ENCODE results near the gene FADS1. TPM values are rescaled to one million over a fixed set of nuclear protein-coding genes. Genes with fewer than 3 reads are reported as not detected.

Gene FADS1
- total RNA-seq, 4 donors from 2014 or later = 16.4 to 69.6 (median 46.6) TPM

DNA sequence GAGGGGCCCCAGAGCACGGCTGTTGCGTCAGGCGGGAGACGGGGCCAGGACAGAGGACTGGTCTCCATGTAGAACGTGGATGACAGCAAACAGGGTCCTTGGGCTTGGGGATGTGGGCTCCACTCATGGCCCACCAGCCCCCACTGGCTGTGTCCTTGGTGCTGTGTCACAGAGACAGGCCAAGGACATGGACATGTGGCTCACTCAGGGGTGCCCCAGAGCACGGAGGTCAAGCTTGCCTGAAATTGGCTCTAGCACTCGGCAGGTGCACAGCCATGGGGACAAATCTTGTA is 25.7 kb upstream of the FADS1 start:
- no peak for DNase-seq (ENCODE audit: low spot score in 2 of 2)
- Histone ChIP-seq H3K27ac (peak overlapping the region; percentile 1), H3K4me3 (no peak overlapping the region), H3K9me3 (no peaks in the 10 kb centered on the region), H3K27me3 (no peaks in the 10 kb centered on the region), H3K36me3 (peaks cover 22% of the 10 kb centered on the region), H3K4me1 (no peaks in the 10 kb centered on the region)
- no peak for TF ChIP-seq EP300 (IDR thresholded peaks at IDR 0.05)
- TF ChIP-seq POLR2AphosphoS5 (IDR thresholded peaks at IDR 0.05) = no peak
- TF ChIP-seq POLR2A (IDR thresholded peaks at IDR 0.05) = no peak
- TF ChIP-seq, protein P1, sequence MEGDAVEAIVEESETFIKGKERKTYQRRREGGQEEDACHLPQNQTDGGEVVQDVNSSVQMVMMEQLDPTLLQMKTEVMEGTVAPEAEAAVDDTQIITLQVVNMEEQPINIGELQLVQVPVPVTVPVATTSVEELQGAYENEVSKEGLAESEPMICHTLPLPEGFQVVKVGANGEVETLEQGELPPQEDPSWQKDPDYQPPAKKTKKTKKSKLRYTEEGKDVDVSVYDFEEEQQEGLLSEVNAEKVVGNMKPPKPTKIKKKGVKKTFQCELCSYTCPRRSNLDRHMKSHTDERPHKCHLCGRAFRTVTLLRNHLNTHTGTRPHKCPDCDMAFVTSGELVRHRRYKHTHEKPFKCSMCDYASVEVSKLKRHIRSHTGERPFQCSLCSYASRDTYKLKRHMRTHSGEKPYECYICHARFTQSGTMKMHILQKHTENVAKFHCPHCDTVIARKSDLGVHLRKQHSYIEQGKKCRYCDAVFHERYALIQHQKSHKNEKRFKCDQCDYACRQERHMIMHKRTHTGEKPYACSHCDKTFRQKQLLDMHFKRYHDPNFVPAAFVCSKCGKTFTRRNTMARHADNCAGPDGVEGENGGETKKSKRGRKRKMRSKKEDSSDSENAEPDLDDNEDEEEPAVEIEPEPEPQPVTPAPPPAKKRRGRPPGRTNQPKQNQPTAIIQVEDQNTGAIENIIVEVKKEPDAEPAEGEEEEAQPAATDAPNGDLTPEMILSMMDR (IDR thresholded peaks at IDR 0.05) = no peak
- WGBS = 95% methylated on average over 6 of the region's 7 CpGs

- WGBS = 86% methylated on average over 8 of the region's 12 CpGs
- H3K36me3 ChIP-seq = peaks cover 22% of the 10 kb centered on the region
- H3K9me3 ChIP-seq = no peaks in the 10 kb centered on the region
- no peaks in the 10 kb centered on the region for H3K27me3 ChIP-seq
- H3K4me1 ChIP-seq = no peaks in the 10 kb centered on the region
- DNase-seq (ENCODE audit: low spot score in 2 of 2) = no peak
- H3K4me3 ChIP-seq = no peak overlapping the region
- H3K27ac ChIP-seq = peak overlapping the region; percentile 1
- TF ChIP-seq, protein P1 (IDR thresholded peaks at IDR 0.05) = no peak
- TF ChIP-seq EP300 (IDR thresholded peaks at IDR 0.05) (no peak), POLR2AphosphoS5 (IDR thresholded peaks at IDR 0.05) (no peak), POLR2A (IDR thresholded peaks at IDR 0.05) (no peak)
Observed at GRCh38 chr11:61841636-61842527, 25.1 kb upstream of the FADS1 start.

- no peak for DNase-seq (ENCODE audit: low spot score in 2 of 2)
- TF ChIP-seq POLR2A (IDR thresholded peaks at IDR 0.05) = no peak
- no peak for TF ChIP-seq EP300 (IDR thresholded peaks at IDR 0.05)
- TF ChIP-seq, protein P1 (IDR thresholded peaks at IDR 0.05) = no peak
- no peak for TF ChIP-seq POLR2AphosphoS5 (IDR thresholded peaks at IDR 0.05)
- Histone ChIP-seq H3K4me1 (peaks cover 3% of the 10 kb centered on the region), H3K9me3 (no peaks in the 10 kb centered on the region), H3K4me3 (no peak overlapping the region), H3K27ac (no peak overlapping the region), H3K27me3 (no peaks in the 10 kb centered on the region), H3K36me3 (peaks cover 22% of the 10 kb centered on the region)
- 90% methylated on average over 7 of the region's 7 CpGs for WGBS
Observed at GRCh38 chr11:61840371-61840770, 23.6 kb upstream of the FADS1 start.

GRCh38 chr11:61839742-61840141 is 22.9 kb upstream of the FADS1 start:
- 92% methylated on average over 2 of the region's 2 CpGs for WGBS
- Histone ChIP-seq H3K36me3 (peaks cover 22% of the 10 kb centered on the region), H3K4me1 (peaks cover 10% of the 10 kb centered on the region), H3K27me3 (no peaks in the 10 kb centered on the region), H3K4me3 (no peak overlapping the region), H3K9me3 (no peaks in the 10 kb centered on the region), H3K27ac (no peak overlapping the region)
- no peak for TF ChIP-seq POLR2AphosphoS5 (IDR thresholded peaks at IDR 0.05)
- no peak for TF ChIP-seq POLR2A (IDR thresholded peaks at IDR 0.05)
- no peak for TF ChIP-seq EP300 (IDR thresholded peaks at IDR 0.05)
- TF ChIP-seq, protein P1 (IDR thresholded peaks at IDR 0.05) = no peak
- no peak for DNase-seq (ENCODE audit: low spot score in 2 of 2)

DNA sequence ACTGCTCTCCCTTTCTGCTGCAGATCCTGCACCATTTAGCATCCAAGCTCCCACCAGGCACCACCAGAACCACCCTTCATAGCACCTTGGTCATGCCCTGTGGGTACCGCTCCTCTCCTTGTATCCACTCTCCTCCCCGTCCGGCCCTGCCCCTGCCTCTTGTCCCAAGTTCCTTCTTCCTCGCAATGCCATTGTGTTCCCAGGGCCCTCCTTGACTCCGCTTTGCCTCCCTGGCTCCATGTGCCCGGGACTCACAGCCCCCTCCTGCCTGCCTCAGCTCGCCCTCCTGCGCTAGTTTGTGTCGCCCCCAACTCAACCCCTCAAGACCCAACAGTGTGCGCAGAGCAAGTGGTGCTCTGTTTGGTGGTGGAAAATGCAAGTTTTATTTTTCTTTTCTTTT is 22.1 kb upstream of the FADS1 start:
- Histone ChIP-seq H3K27ac (no peak overlapping the region), H3K4me1 (peaks cover 18% of the 10 kb centered on the region), H3K36me3 (peaks cover 22% of the 10 kb centered on the region), H3K9me3 (no peaks in the 10 kb centered on the region), H3K27me3 (no peaks in the 10 kb centered on the region), H3K4me3 (no peak overlapping the region)
- TF ChIP-seq POLR2A (IDR thresholded peaks at IDR 0.05) = no peak
- no peak for TF ChIP-seq POLR2AphosphoS5 (IDR thresholded peaks at IDR 0.05)
- TF ChIP-seq, protein P1 (IDR thresholded peaks at IDR 0.05) = no peak
- no peak for TF ChIP-seq EP300 (IDR thresholded peaks at IDR 0.05)
- DNase-seq (ENCODE audit: low spot score in 2 of 2) = no peak
- 86% methylated on average over 10 of the region's 10 CpGs for WGBS
